ENCODE measurements around the gene TREM1.
"Not testable (repeated sequence)": the region's sequence is repeated elsewhere in the genome, so short reads cannot be mapped to it uniquely, and the experiment has no call there.

The TREM1 gene

GRCh38 chr6:41257369-41258195 is 28.9 kb downstream of the TREM1 start:
- DNase-seq, result no peak

- DNase-seq, result no peak
These were observed 30.1 kb downstream of the TREM1 start for GRCh38 chr6:41256383-41256782.

GRCh38 chr6:41255638-41256246 is 30.7 kb downstream of the TREM1 start:
- DNase-seq, result no peak

GRCh38 chr6:41255110-41255509 is 31.4 kb downstream of the TREM1 start:
- no peak for DNase-seq

GRCh38 chr6:41252401-41253169 is 33.9 kb downstream of the TREM1 start:
- DNase-seq, result no peak

- no peak for DNase-seq
These were observed 38.4 kb downstream of the TREM1 start for GRCh38 chr6:41247882-41248705.

- DNase-seq, result no peak
These were observed 39.1 kb downstream of the TREM1 start for GRCh38 chr6:41247288-41247865.

- not testable (repeated sequence) for DNase-seq
These were observed 40.0 kb downstream of the TREM1 start for GRCh38 chr6:41246529-41246928.

GRCh38 chr6:41239467-41240159 is 46.9 kb downstream of the TREM1 start:
- no peak for DNase-seq

- no peak for DNase-seq
These were observed 49.4 kb downstream of the TREM1 start for GRCh38 chr6:41237128-41237527.

GRCh38 chr6:41236276-41236675 is 50.2 kb downstream of the TREM1 start:
- DNase-seq, result no peak

GRCh38 chr6:41232667-41233066 is 53.8 kb downstream of the TREM1 start:
- no peak for DNase-seq

GRCh38 chr6:41231246-41231645 is 55.2 kb downstream of the TREM1 start:
- DNase-seq, result no peak

GRCh38 chr6:41229721-41230120 is 56.8 kb downstream of the TREM1 start:
- DNase-seq, result no peak

GRCh38 chr6:41228616-41229015 is 57.9 kb downstream of the TREM1 start:
- DNase-seq, result no peak

GRCh38 chr6:41228096-41228495 is 58.4 kb downstream of the TREM1 start, which contains the start of gene TREML4:
TSS of gene TREML4 (plus strand) at chr6:41228349. CDS start at chr6:41228428, 79 bp downstream.
- no peak for DNase-seq

GRCh38 chr6:41226752-41227151 is 59.7 kb downstream of the TREM1 start:
- no peak for DNase-seq

- DNase-seq, result no peak
These were observed 61.7 kb downstream of the TREM1 start for GRCh38 chr6:41224800-41225199.
